ENCODE results near the gene PSTPIP2.

DNA sequence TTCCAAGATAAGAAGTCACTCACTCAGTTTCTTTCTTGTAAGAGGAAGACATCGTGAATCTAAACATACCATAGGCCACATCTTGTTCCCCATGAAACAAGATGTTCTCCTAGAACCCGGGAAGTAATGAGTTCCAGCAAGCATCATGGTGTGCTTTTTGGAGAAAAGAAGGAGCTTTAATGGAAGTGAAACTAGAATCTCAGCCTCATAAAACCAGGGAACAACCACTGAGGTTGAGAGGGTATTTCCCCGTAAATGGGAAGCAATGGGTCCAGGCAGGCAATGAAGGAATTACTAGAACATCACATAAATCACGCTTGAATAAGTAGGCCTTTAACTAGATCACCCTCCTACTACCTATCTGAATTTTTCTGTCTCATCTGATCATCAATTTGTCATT is 40.3 kb downstream of the PSTPIP2 start:
- no peak for TF ChIP-seq EZH2phosphoT487 (IDR thresholded peaks at IDR 0.05)
- TF ChIP-seq, protein P1, sequence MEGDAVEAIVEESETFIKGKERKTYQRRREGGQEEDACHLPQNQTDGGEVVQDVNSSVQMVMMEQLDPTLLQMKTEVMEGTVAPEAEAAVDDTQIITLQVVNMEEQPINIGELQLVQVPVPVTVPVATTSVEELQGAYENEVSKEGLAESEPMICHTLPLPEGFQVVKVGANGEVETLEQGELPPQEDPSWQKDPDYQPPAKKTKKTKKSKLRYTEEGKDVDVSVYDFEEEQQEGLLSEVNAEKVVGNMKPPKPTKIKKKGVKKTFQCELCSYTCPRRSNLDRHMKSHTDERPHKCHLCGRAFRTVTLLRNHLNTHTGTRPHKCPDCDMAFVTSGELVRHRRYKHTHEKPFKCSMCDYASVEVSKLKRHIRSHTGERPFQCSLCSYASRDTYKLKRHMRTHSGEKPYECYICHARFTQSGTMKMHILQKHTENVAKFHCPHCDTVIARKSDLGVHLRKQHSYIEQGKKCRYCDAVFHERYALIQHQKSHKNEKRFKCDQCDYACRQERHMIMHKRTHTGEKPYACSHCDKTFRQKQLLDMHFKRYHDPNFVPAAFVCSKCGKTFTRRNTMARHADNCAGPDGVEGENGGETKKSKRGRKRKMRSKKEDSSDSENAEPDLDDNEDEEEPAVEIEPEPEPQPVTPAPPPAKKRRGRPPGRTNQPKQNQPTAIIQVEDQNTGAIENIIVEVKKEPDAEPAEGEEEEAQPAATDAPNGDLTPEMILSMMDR (IDR thresholded peaks at IDR 0.05) = no peak
